Peyer's patch (tissue), 4 donors: Measurements from ENCODE around the gene TMEM43.

Experiments used
- CTCF ChIP-seq, 6 experiments: fragments of 450-650 bp in 4 of 6; fragments of 200-600 bp in 2 of 6; sonication (generic) in 1 of 6; IDR thresholded peaks; one replicate each; pipeline ENCODE4 v1.5.1; 2017 to 2019; ENCODE audit warnings: antibody characterized with exemption in 6 of 6, mild to moderate bottlenecking in 3 of 6, moderate library complexity in 1 of 6
- POLR2A ChIP-seq, 2 donors: fragments of 450-650 bp; IDR thresholded peaks; one replicate each; pipeline ENCODE4 v1.5.1; 2017; ENCODE audit warnings: antibody characterized with exemption in 2 of 2, mild to moderate bottlenecking in 2 of 2, moderate library complexity in 2 of 2

DNA sequence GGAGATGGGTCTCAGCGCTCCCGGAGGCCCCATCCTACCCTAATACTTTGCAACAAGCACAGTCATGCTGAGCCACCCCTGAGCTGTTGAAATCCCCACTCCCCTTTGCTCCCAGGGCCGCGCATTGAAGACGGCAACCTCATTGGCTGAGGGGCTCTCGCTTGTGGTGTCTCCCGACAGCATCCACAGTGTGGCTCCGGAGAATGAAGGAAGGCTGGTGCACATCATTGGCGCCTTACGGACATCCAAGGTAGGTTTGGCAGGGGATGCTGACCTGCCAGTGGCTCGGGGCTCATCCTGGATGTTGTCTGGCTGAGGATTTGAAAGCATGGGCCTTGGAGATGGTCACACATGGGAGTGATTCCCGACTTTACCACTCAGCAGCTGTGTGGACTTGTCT, 5.9 kb downstream of the TMEM43 start:
- TF ChIP-seq POLR2A (IDR thresholded peaks at IDR 0.05) (no peak), CTCF (IDR thresholded peaks at IDR 0.05) (no peak)
